ENCODE results near the gene MMAB. TPM values are rescaled to one million over a fixed set of nuclear protein-coding genes. Genes with fewer than 3 reads are reported as not detected.

Gene MMAB
- total RNA-seq, 1 experiment from 2014 or later: 34.9 TPM

GRCh38 chr12:109600995-109601394 is 27.7 kb upstream of the MMAB start:
- no peak overlapping the region for H3K4me2 ChIP-seq (ENCODE audit: low read length)
- H4K20me1 ChIP-seq (ENCODE audit: insufficient read depth): no peaks in the 10 kb centered on the region
- H3K27ac ChIP-seq (ENCODE audit: low read depth, low read length): no peak overlapping the region
- ChIA-PET POLR2A (no interaction called here), RAD21 (ENCODE audit: low non-redundant PET in 1 of 2, low total read pairs in 2 of 2, uncharacterized antibody in 2 of 2, unreplicated experiment in 2 of 2) (no interaction called here), CTCF (no interaction called here)
- no peak overlapping the region for H3K4me3 ChIP-seq (replicated peaks in 1 of 2; ENCODE audit: low read depth in 1 of 2, low read length in 2 of 2)
- H2AFZ ChIP-seq (ENCODE audit: low read depth, low read length, poor library complexity, severe bottlenecking): no peak overlapping the region
- ATAC-seq (no peak), DNase-seq (ENCODE audit: low read depth, low spot score) (no peak)
- no TSS peak for BruUV-seq (replicated peaks)
- H3K9me2 ChIP-seq (ENCODE audit: insufficient read depth): no peaks in the 10 kb centered on the region
- H3K27me3 ChIP-seq (ENCODE audit: insufficient read depth, low read length): no peaks in the 10 kb centered on the region
- intact Hi-C loops (cut with micrococcal nuclease): no loop called here
- H3K4me1 ChIP-seq (ENCODE audit: control insufficient read depth in 1 of 2, insufficient read depth in 2 of 2, low read length in 2 of 2): peaks cover 4 to 11% of the 10 kb centered on the region in 2 experiments
- H3K36me3 ChIP-seq (ENCODE audit: control insufficient read depth in 1 of 2, insufficient read depth in 2 of 2, low read length in 2 of 2): no peaks in the 10 kb centered on the region
- no peaks in the 10 kb centered on the region for H3K79me2 ChIP-seq (ENCODE audit: insufficient read depth, low read length)
- no peak for TF ChIP-seq TCF7L2 (IDR thresholded peaks at IDR 0.05; ENCODE audit: borderline replicate concordance, extremely low read depth, insufficient read depth, insufficient read length)
- TF ChIP-seq POLR2AphosphoS5 (IDR thresholded peaks at IDR 0.05; ENCODE audit: low read depth, low read length): no peak
- TF ChIP-seq SRF (IDR thresholded peaks at IDR 0.05; ENCODE audit: low read depth): no peak
- TF ChIP-seq, protein P1, sequence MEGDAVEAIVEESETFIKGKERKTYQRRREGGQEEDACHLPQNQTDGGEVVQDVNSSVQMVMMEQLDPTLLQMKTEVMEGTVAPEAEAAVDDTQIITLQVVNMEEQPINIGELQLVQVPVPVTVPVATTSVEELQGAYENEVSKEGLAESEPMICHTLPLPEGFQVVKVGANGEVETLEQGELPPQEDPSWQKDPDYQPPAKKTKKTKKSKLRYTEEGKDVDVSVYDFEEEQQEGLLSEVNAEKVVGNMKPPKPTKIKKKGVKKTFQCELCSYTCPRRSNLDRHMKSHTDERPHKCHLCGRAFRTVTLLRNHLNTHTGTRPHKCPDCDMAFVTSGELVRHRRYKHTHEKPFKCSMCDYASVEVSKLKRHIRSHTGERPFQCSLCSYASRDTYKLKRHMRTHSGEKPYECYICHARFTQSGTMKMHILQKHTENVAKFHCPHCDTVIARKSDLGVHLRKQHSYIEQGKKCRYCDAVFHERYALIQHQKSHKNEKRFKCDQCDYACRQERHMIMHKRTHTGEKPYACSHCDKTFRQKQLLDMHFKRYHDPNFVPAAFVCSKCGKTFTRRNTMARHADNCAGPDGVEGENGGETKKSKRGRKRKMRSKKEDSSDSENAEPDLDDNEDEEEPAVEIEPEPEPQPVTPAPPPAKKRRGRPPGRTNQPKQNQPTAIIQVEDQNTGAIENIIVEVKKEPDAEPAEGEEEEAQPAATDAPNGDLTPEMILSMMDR (IDR thresholded peaks at IDR 0.05 in 2 of 3, conservative IDR thresholded peaks at IDR 0.05 in 1 of 3; ENCODE audit: borderline replicate concordance in 1 of 3, insufficient read depth in 1 of 3, low read depth in 2 of 3, low read length in 2 of 3): no peak
- no peak for TF ChIP-seq ZFX (IDR thresholded peaks at IDR 0.05)
- TF ChIP-seq, protein P2, sequence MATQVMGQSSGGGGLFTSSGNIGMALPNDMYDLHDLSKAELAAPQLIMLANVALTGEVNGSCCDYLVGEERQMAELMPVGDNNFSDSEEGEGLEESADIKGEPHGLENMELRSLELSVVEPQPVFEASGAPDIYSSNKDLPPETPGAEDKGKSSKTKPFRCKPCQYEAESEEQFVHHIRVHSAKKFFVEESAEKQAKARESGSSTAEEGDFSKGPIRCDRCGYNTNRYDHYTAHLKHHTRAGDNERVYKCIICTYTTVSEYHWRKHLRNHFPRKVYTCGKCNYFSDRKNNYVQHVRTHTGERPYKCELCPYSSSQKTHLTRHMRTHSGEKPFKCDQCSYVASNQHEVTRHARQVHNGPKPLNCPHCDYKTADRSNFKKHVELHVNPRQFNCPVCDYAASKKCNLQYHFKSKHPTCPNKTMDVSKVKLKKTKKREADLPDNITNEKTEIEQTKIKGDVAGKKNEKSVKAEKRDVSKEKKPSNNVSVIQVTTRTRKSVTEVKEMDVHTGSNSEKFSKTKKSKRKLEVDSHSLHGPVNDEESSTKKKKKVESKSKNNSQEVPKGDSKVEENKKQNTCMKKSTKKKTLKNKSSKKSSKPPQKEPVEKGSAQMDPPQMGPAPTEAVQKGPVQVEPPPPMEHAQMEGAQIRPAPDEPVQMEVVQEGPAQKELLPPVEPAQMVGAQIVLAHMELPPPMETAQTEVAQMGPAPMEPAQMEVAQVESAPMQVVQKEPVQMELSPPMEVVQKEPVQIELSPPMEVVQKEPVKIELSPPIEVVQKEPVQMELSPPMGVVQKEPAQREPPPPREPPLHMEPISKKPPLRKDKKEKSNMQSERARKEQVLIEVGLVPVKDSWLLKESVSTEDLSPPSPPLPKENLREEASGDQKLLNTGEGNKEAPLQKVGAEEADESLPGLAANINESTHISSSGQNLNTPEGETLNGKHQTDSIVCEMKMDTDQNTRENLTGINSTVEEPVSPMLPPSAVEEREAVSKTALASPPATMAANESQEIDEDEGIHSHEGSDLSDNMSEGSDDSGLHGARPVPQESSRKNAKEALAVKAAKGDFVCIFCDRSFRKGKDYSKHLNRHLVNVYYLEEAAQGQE (IDR thresholded peaks at IDR 0.05; ENCODE audit: low read depth): no peak
- TF ChIP-seq ZNF274 (IDR thresholded peaks at IDR 0.05; ENCODE audit: low read depth, low read length): no peak
- TF ChIP-seq, protein P3, sequence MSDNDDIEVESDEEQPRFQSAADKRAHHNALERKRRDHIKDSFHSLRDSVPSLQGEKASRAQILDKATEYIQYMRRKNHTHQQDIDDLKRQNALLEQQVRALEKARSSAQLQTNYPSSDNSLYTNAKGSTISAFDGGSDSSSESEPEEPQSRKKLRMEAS (IDR thresholded peaks at IDR 0.05): no peak
- no peak for TF ChIP-seq SIN3A (IDR thresholded peaks at IDR 0.05; ENCODE audit: low read depth)
- TF ChIP-seq EZH2phosphoT487 (IDR thresholded peaks at IDR 0.05; ENCODE audit: borderline replicate concordance): no peak
- no peak for TF ChIP-seq FOSL1 (IDR thresholded peaks at IDR 0.05; ENCODE audit: low read depth)
- TF ChIP-seq, protein P4, sequence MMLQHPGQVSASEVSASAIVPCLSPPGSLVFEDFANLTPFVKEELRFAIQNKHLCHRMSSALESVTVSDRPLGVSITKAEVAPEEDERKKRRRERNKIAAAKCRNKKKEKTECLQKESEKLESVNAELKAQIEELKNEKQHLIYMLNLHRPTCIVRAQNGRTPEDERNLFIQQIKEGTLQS (IDR thresholded peaks at IDR 0.05): no peak
- TF ChIP-seq JUND (IDR thresholded peaks at IDR 0.05): no peak
- no peak for TF ChIP-seq SP1 (IDR thresholded peaks at IDR 0.05; ENCODE audit: low read depth)
- TF ChIP-seq EGR1 (IDR thresholded peaks at IDR 0.05; ENCODE audit: low read depth): no peak
- TF ChIP-seq EZH2 (IDR thresholded peaks at IDR 0.05): no peak
- TF ChIP-seq POLR2A (IDR thresholded peaks at IDR 0.05; ENCODE audit: borderline replicate concordance, extremely low read depth, insufficient read depth, insufficient read length): no peak
- no peak for TF ChIP-seq ZBTB33 (IDR thresholded peaks at IDR 0.05; ENCODE audit: extremely low read depth, insufficient replicate concordance, low read length)
- no peaks in the 10 kb centered on the region for H3K9me3 ChIP-seq (ENCODE audit: control insufficient read depth in 1 of 2, insufficient read depth in 1 of 2, low read depth in 1 of 2, low read length in 2 of 2)
- no peak overlapping the region for H3K9ac ChIP-seq (ENCODE audit: low read length)
